ENCODE data around the gene GRID2. TPM values are rescaled to one million over a fixed set of nuclear protein-coding genes. Genes with fewer than 3 reads are reported as not detected.
"Not testable (repeated sequence)": the region's sequence is repeated elsewhere in the genome, so short reads cannot be mapped to it uniquely, and the experiment has no call there.

The GRID2 gene
- total RNA-seq, 4 donors from 2014 or later, result 0.33 TPM; not detected in 3

- Histone ChIP-seq H3K4me1 (no peaks in the 10 kb centered on the region), H3K27ac (no peak overlapping the region), H3K36me3 (no peaks in the 10 kb centered on the region), H3K27me3 (no peaks in the 10 kb centered on the region), H3K4me3 (replicated peaks in 1 of 3) (no peak overlapping the region), H3K9me3 (no peaks in the 10 kb centered on the region)
- no peak for DNase-seq
- WGBS, 2 donors, result 96% methylated on average over 2 of the region's 2 CpGs
- TF ChIP-seq POLR2A (IDR thresholded peaks at IDR 0.05) (no peak), CTCF (IDR thresholded peaks at IDR 0.05) (no peak)
- intact Hi-C loops (cut with DNase I), result no loop called here
Observed at GRCh38 chr4:93289241-93289640, 985.5 kb downstream of the GRID2 start.

- Histone ChIP-seq H3K4me1 (no peaks in the 10 kb centered on the region), H3K27me3 (no peaks in the 10 kb centered on the region), H3K9me3 (no peaks in the 10 kb centered on the region), H3K4me3 (replicated peaks in 1 of 3) (no peak overlapping the region), H3K36me3 (no peaks in the 10 kb centered on the region), H3K27ac (no peak overlapping the region)
- intact Hi-C loops (cut with DNase I), result no loop called here
- TF ChIP-seq CTCF (IDR thresholded peaks at IDR 0.05), result no peak
- TF ChIP-seq POLR2A (IDR thresholded peaks at IDR 0.05), result no peak
- DNase-seq, result no peak
- 74 to 88% methylated on average over 2 of the region's 2 CpGs for WGBS, 2 donors
Observed at GRCh38 chr4:93289831-93290230, 986.1 kb downstream of the GRID2 start.

GRCh38 chr4:93299118-93299517, 995.4 kb downstream of the GRID2 start:
- no peak overlapping the region for H3K27ac ChIP-seq
- no peaks in the 10 kb centered on the region for H3K27me3 ChIP-seq
- H3K4me3 ChIP-seq (replicated peaks in 1 of 3), result no peak overlapping the region
- H3K9me3 ChIP-seq, result no peaks in the 10 kb centered on the region
- TF ChIP-seq POLR2A (IDR thresholded peaks at IDR 0.05) (no peak), CTCF (IDR thresholded peaks at IDR 0.05) (no peak)
- 76 to 88% methylated on average over 5 of the region's 5 CpGs for WGBS, 2 donors
- H3K4me1 ChIP-seq, result no peaks in the 10 kb centered on the region
- intact Hi-C loops (cut with DNase I), result no loop called here
- no peak for DNase-seq
- no peaks in the 10 kb centered on the region for H3K36me3 ChIP-seq

GRCh38 chr4:93300780-93301555, 997.2 kb downstream of the GRID2 start:
- H3K27me3 ChIP-seq; H3K36me3 ChIP-seq; H3K9me3 ChIP-seq; H3K27ac ChIP-seq; DNase-seq; H3K4me3 ChIP-seq (replicated peaks in 1 of 3); H3K4me1 ChIP-seq; intact Hi-C loops (cut with DNase I): not testable (repeated sequence)
- 82 to 86% methylated on average over 6 of the region's 6 CpGs for WGBS, 2 donors

GRCh38 chr4:93302310-93302709, 998.5 kb downstream of the GRID2 start:
- intact Hi-C loops (cut with DNase I), result no loop called here
- H3K4me3 ChIP-seq (replicated peaks in 1 of 3), result no peak overlapping the region
- no peaks in the 10 kb centered on the region for H3K27me3 ChIP-seq
- no peak overlapping the region for H3K27ac ChIP-seq
- no peaks in the 10 kb centered on the region for H3K36me3 ChIP-seq
- TF ChIP-seq POLR2A (IDR thresholded peaks at IDR 0.05) (no peak), CTCF (IDR thresholded peaks at IDR 0.05) (no peak)
- DNase-seq, result no peak
- no peaks in the 10 kb centered on the region for H3K4me1 ChIP-seq
- H3K9me3 ChIP-seq, result no peaks in the 10 kb centered on the region
- 95 to 96% methylated on average over 4 of the region's 4 CpGs for WGBS, 2 donors

Measured in thyroid gland (tissue), 4 donors.